ENCODE results near the gene CCM2.

CCM2 gene

GRCh38 chr7:45080265-45080957 lies 80.4 kb downstream of the CCM2 start:
- H3K4me3 ChIP-seq (ENCODE audit: low read depth, low read length): no peak overlapping the region
- TF ChIP-seq CTCF (IDR thresholded peaks at IDR 0.05; ENCODE audit: borderline replicate concordance, insufficient read depth, low read depth, low read length): no peak

GRCh38 chr7:45080958-45081669 lies 81.1 kb downstream of the CCM2 start:
- TF ChIP-seq CTCF (IDR thresholded peaks at IDR 0.05; ENCODE audit: borderline replicate concordance, insufficient read depth, low read depth, low read length): no peak
- no peak overlapping the region for H3K4me3 ChIP-seq (ENCODE audit: low read depth, low read length)

GRCh38 chr7:45081670-45081974 lies 81.6 kb downstream of the CCM2 start:
- TF ChIP-seq CTCF (IDR thresholded peaks at IDR 0.05; ENCODE audit: borderline replicate concordance, insufficient read depth, low read depth, low read length): no peak
- no peak overlapping the region for H3K4me3 ChIP-seq (ENCODE audit: low read depth, low read length)

GRCh38 chr7:45082031-45082830 lies 82.2 kb downstream of the CCM2 start:
- no peak for TF ChIP-seq CTCF (IDR thresholded peaks at IDR 0.05; ENCODE audit: borderline replicate concordance, insufficient read depth, low read depth, low read length)
- H3K4me3 ChIP-seq (ENCODE audit: low read depth, low read length): no peak overlapping the region

GRCh38 chr7:45082831-45083331 lies 82.9 kb downstream of the CCM2 start:
- H3K4me3 ChIP-seq (ENCODE audit: low read depth, low read length): no peak overlapping the region
- no peak for TF ChIP-seq CTCF (IDR thresholded peaks at IDR 0.05; ENCODE audit: borderline replicate concordance, insufficient read depth, low read depth, low read length)

- no peak for TF ChIP-seq CTCF (IDR thresholded peaks at IDR 0.05; ENCODE audit: borderline replicate concordance, insufficient read depth, low read depth, low read length)
- no peak overlapping the region for H3K4me3 ChIP-seq (ENCODE audit: low read depth, low read length)
These were observed 84.3 kb downstream of the CCM2 start for GRCh38 chr7:45084336-45084735.

Measured in GM12875 (cell line).